Stimulated activated naive CD8-positive, alpha-beta T cell treated with anti-CD3 and anti-CD28 coated beads, Interleukin-15, Interleukin-2, amounts not matched to agents 100 U/mL and 50 U/mL, for 24 hours (primary cell): ENCODE data around the gene EFNA1.
A peak's percentile ranks its signal among the peaks of the same experiment; 100 is the strongest.
"Not testable (repeated sequence)": the region's sequence is repeated elsewhere in the genome, so short reads cannot be mapped to it uniquely, and the experiment has no call there.

Experiments used
- ATAC-seq: fragments of 150-1000 bp; cut with Tn5 transposase; one replicate; pipeline ENCODE4 v1.10.0; 2021
- DNase-seq: peaks from one replicate; pipeline ENCODE4 v3.0.0; 2021

EFNA1 gene

GRCh38 chr1:155145491-155145890 is 17.8 kb downstream of the EFNA1 start:
- no peak for DNase-seq
- ATAC-seq: no peak

DNA sequence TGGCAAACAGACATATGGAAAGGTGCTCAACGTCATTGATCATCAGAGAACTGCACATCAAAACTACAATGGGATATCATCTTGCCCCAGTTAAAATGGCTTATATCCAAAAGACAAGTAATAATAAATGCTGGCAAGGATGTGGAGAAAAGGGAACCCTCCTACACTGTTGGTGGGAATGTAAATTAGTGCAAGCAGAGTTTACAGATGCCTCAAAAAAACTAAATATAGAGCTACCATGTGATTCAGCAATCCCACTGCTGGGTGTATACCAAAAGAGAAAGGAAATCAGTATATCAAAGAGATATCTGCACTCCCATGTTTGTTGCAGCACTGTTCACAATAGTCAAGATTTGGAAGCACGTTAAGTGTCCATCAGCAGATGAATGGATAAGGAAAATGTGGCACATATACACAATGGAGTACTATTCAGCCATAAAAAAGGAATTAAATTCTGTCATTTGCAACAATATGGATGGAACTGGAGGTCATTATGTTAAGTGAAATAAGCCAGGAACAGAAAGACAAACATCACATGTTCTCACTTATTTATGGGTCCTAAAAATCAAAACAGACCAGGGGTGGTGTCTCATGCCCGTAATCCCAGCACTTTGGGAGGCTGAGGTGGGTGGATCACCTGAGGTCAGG is 28.4 kb downstream of the EFNA1 start:
- not testable (repeated sequence) for ATAC-seq, DNase-seq

GRCh38 chr1:155158991-155159390 is 31.3 kb downstream of the EFNA1 start:
- DNase-seq (no peak), ATAC-seq (no peak)

GRCh38 chr1:155160128-155160527 is 32.5 kb downstream of the EFNA1 start:
- ATAC-seq (peak; percentile 52), DNase-seq (no peak)

- DNase-seq, ATAC-seq: not testable (repeated sequence)
Measured at GRCh38 chr1:155162631-155163030, 35.0 kb downstream of the EFNA1 start.

DNA sequence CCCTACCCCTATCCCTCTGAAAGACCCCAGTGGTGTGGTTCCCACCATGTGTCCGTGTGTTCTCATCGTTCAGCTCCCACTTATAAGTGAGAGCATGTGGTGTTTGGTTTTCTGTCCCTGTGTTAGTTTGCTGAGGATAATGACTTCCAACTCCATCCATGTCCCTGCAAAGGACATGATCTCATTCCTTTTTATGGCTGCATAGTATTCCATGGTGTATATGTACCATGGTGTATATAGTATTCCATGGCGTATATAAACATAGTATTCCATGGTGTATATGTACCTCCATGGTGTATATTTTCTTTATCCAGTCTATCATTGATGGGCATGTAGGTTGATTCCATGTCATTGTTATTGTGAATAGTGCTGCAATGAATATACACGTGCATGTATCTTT is 36.1 kb downstream of the EFNA1 start:
- not testable (repeated sequence) for DNase-seq, ATAC-seq

DNA sequence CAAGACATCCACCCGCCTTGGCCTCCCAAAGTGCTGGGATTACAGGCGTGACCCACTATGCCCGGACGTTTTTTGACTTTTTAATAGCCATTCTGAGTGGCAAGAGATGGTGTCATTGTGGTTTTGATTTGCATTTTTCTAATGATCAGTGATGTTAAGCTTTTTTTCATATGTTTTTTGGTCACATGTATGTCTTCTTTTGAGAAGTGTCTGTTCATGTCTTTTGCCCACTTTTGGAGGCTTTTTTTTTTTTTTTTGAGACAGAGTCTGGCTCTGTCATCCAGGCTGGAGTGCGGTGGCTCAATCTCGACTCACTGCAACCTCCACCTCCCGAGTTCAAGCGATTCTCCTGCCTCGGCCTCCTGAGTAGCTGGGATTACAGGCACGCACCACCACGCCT is 36.9 kb downstream of the EFNA1 start:
- DNase-seq, ATAC-seq: not testable (repeated sequence)

DNA sequence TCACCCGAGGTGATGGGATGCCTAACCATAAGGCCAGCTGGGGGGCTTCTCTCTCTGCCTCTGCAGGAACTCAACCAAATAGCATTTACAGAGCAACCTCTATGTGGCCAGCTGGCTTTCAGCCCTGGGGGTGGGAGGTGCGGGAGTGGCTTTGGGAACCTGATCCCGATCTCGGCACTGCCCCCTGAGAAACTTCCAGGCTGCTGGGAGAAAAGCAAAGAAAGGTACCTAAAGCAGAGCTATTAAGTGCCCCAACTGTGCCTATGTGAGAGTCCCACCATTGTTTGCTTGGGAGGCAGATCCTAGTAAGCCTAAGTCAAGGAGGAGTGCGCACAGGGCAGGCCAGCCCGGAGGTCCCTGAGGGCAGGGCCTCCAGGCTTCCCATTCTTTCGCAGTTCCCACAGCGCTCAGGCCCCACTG is 38.4 kb downstream of the EFNA1 start:
- no peak for DNase-seq

GRCh38 chr1:155166471-155167165 is 38.9 kb downstream of the EFNA1 start:
- no peak for ATAC-seq
- DNase-seq: no peak

More for the DNA sequence above, 38.4 kb downstream of the EFNA1 start:
- ATAC-seq: no peak

- peak; percentile 90 for DNase-seq
Measured at GRCh38 chr1:155167166-155168104, 39.8 kb downstream of the EFNA1 start.

GRCh38 chr1:155168105-155168445 is 40.4 kb downstream of the EFNA1 start:
- not testable (repeated sequence) for ATAC-seq, DNase-seq

More at GRCh38 chr1:155167166-155168104, 39.8 kb downstream of the EFNA1 start:
- ATAC-seq: peak; percentile 80

DNA sequence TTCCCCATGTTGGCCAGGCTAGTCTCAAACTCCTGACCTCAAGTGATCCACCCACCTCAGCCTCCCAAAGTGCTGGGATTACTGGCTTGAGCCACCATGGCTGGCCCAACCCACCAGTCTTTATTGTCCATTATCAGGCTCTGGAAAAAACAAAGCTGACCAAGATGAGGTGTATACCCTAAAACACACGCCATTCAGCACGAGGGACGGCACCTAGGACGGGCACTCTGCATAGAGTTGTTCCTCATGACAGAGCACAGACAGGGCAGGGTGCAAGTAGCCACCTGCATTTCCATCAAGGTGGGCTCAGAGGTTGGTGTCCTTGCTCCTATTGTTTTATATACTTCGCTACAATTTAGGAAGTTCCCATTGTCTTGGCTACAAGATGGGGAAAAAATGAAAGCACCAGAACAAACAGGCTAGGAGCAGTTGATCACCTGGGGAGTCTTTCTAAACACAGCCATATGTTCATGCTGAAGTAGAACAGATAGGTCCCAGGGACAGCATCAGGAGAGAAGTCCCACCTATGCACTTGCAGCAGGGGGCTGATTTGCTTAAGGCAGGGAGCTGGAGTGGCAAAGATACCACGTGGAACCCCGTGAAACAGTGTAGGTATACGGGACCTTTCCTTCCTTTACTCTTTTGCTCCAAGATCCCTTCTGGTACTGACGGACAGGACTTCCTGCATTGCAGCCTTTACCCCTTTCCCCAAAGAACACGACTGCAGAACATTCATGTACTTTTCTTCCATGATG is 41.0 kb downstream of the EFNA1 start:
- no peak for ATAC-seq

DNA sequence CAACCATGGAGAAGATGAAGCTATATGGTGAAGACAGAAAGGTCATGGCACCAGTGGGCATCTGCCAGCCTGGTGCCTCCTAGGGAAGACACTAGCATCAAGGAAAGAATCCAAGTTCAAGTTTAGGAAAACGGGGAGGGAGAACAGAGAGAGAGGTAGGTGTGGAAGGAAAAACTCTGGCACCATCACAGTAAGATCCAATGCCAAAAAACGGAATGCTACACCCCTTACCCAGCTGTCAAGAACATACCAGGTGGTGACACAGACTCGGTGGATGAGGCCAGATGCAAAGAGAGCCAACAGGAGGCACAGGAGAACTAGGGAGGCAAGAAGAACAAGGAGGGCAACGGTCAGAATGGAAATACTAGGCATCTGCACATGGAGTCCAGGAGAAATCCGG is 41.9 kb downstream of the EFNA1 start:
- no peak for ATAC-seq
- DNase-seq: no peak

More for the DNA sequence above, 41.0 kb downstream of the EFNA1 start:
- no peak for DNase-seq

- DNase-seq (no peak), ATAC-seq (no peak)
Measured at GRCh38 chr1:155170101-155170785, 42.6 kb downstream of the EFNA1 start.

- DNase-seq (no peak), ATAC-seq (no peak)
Measured at GRCh38 chr1:155170806-155171205, 43.1 kb downstream of the EFNA1 start.

GRCh38 chr1:155171836-155172731 is 44.4 kb downstream of the EFNA1 start:
- DNase-seq (no peak), ATAC-seq (peak; percentile 14)

GRCh38 chr1:155172732-155173477 is 45.2 kb downstream of the EFNA1 start, which contains the start of gene KRTCAP2:
Gene KRTCAP2 (minus strand): TSS chr1:155173304. CDS start chr1:155173224, 80 bp downstream.
- DNase-seq: peak; percentile 96
- ATAC-seq: peak; percentile 78

GRCh38 chr1:155173478-155174323 is 46.0 kb downstream of the EFNA1 start, which contains the start of gene TRIM46:
Gene TRIM46 (plus strand): TSS chr1:155173849. CDS start chr1:155173967, 118 bp downstream.
- ATAC-seq: peak; percentile 42
- peak; percentile 79 for DNase-seq
